Erythroblast (primary cell): Measurements from ENCODE around the gene HDDC2.

Experiments
- GATA1 ChIP-seq: IDR thresholded peaks from 2 replicates; pipeline ENCODE4 v1.6.1; 2011; ENCODE audit warnings: low read depth, mild to moderate bottlenecking, control low read depth, low read length, moderate library complexity
- POLR2A ChIP-seq: IDR thresholded peaks from 2 replicates; pipeline ENCODE4 v1.6.1; 2011; ENCODE audit warnings: mild to moderate bottlenecking, low read length

GRCh38 chr6:125231133-125231532 lies 70.6 kb downstream of the HDDC2 start:
- TF ChIP-seq POLR2A = no peak
- no peak for TF ChIP-seq GATA1
